LHCN-M2 (cell line): Measurements from ENCODE around the gene APLP2. TPM values are rescaled to one million over a fixed set of nuclear protein-coding genes. Genes with fewer than 3 reads are reported as not detected.
"Not testable (repeated sequence)": the region's sequence is repeated elsewhere in the genome, so short reads cannot be mapped to it uniquely, and the experiment has no call there.

Experiments
- DNase-seq: peaks from one replicate; pipeline ENCODE4 v3.0.0-alpha.2; 2012; ENCODE audit warnings: low read depth
- total RNA-seq: library from RNA; depleted of rRNA; stranded (reverse); fragments of >200 nt; gene quantifications from 2 replicates; pipeline ENCODE4 v1.2.3, GENCODE V29; 2014

Gene APLP2
- total RNA-seq, 1 experiment from 2014 or later, result 259 TPM

GRCh38 chr11:130170345-130170744 is 100.7 kb downstream of the APLP2 start:
- DNase-seq, result no peak

- no peak for DNase-seq
These were observed 101.8 kb downstream of the APLP2 start for GRCh38 chr11:130171534-130171933.

- DNase-seq, result not testable (repeated sequence)
These were observed 102.3 kb downstream of the APLP2 start for GRCh38 chr11:130172001-130172400.

GRCh38 chr11:130174642-130175041 is 104.9 kb downstream of the APLP2 start:
- no peak for DNase-seq

- DNase-seq, result no peak
These were observed 106.2 kb downstream of the APLP2 start for GRCh38 chr11:130175898-130176297.

GRCh38 chr11:130177782-130178181 is 108.1 kb downstream of the APLP2 start:
- no peak for DNase-seq

GRCh38 chr11:130178441-130179339 is 109.0 kb downstream of the APLP2 start:
- DNase-seq, result peak; percentile 22

GRCh38 chr11:130179396-130180306 is 110.0 kb downstream of the APLP2 start:
- no peak for DNase-seq

- no peak for DNase-seq
These were observed 110.8 kb downstream of the APLP2 start for GRCh38 chr11:130180491-130180890.

- DNase-seq, result no peak
These were observed 111.2 kb downstream of the APLP2 start for GRCh38 chr11:130180896-130181294.

- DNase-seq, result peak; percentile 57
These were observed 111.9 kb downstream of the APLP2 start for GRCh38 chr11:130181295-130182272.

- no peak for DNase-seq
These were observed 114.3 kb downstream of the APLP2 start for GRCh38 chr11:130183878-130184610.

- DNase-seq, result no peak
These were observed 117.4 kb downstream of the APLP2 start for GRCh38 chr11:130187096-130187495.

- no peak for DNase-seq
These were observed 118.4 kb downstream of the APLP2 start for GRCh38 chr11:130188047-130188446.

- no peak for DNase-seq
These were observed 119.1 kb downstream of the APLP2 start for GRCh38 chr11:130188585-130189347.

GRCh38 chr11:130189492-130190210 is 120.0 kb downstream of the APLP2 start:
- DNase-seq, result no peak

GRCh38 chr11:130190371-130190881 is 120.7 kb downstream of the APLP2 start:
- DNase-seq, result no peak

- DNase-seq, result no peak
These were observed 122.2 kb downstream of the APLP2 start for GRCh38 chr11:130191896-130192295.

- DNase-seq, result no peak
These were observed 123.2 kb downstream of the APLP2 start for GRCh38 chr11:130192845-130193267.
